ENCODE results near the gene HMGN3.
"Not testable (repeated sequence)": the region's sequence is repeated elsewhere in the genome, so short reads cannot be mapped to it uniquely, and the experiment has no call there.

DNA sequence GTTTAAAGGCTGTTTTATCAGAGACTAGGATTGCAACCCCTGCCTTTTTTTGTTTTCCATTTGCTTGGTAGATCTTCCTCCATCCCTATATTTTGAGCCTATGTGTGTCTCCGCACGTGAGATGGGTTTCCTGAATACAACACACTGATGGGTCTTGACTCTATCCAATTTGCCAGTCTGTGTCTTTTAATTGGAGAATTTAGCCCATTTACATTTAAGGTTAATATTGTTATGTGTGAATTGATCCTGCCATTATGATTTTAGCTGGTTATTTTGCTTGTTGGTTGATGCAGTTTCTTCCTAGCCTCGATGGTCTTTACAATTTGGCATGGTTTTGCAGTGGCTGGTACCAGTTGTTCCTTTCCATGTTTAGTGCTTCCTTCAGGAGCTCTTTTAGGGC, 20.6 kb upstream of the HMGN3 start:
- TF ChIP-seq POLR2A (IDR thresholded peaks at IDR 0.05) = not testable (repeated sequence)
- TF ChIP-seq, protein P1, sequence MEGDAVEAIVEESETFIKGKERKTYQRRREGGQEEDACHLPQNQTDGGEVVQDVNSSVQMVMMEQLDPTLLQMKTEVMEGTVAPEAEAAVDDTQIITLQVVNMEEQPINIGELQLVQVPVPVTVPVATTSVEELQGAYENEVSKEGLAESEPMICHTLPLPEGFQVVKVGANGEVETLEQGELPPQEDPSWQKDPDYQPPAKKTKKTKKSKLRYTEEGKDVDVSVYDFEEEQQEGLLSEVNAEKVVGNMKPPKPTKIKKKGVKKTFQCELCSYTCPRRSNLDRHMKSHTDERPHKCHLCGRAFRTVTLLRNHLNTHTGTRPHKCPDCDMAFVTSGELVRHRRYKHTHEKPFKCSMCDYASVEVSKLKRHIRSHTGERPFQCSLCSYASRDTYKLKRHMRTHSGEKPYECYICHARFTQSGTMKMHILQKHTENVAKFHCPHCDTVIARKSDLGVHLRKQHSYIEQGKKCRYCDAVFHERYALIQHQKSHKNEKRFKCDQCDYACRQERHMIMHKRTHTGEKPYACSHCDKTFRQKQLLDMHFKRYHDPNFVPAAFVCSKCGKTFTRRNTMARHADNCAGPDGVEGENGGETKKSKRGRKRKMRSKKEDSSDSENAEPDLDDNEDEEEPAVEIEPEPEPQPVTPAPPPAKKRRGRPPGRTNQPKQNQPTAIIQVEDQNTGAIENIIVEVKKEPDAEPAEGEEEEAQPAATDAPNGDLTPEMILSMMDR (IDR thresholded peaks at IDR 0.05 in 4 of 5, conservative IDR thresholded peaks at IDR 0.05 in 1 of 5) = not testable (repeated sequence)

Data from gastrocnemius medialis (tissue), 4 donors.